ENCODE data around the gene GPRASP1.
"Not testable (repeated sequence)": the region's sequence is repeated elsewhere in the genome, so short reads cannot be mapped to it uniquely, and the experiment has no call there.

The GPRASP1 gene

DNA sequence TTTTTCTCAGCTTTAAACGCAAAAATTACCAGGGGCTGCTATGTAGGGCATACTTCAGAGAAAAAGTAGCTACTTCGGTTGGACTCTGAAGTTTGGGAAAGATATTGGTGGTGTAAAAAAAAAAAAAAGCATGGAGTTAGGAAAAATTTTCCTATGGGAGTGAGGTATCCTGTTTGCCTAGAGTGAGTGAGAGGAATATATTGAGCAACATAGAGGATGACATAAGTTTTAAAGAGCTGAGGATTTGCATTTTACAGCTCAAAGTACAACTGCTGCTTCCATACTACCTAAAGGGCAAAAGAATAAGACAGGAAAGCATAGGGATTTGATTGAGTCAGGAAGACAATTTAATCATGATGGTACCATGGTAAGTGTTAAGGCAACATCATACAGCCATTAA is 7.3 kb downstream of the GPRASP1 start:
- H4K20me1 ChIP-seq (ENCODE audit: insufficient read depth, low read length), result no peaks in the 10 kb centered on the region
- no peaks in the 10 kb centered on the region for H3K36me3 ChIP-seq (ENCODE audit: insufficient read depth, low read length)
- H3K4me1 ChIP-seq (ENCODE audit: insufficient read depth, low read length), result no peaks in the 10 kb centered on the region
- TF ChIP-seq EZH2 (IDR thresholded peaks at IDR 0.05; ENCODE audit: borderline replicate concordance, low read depth, low read length, severe bottlenecking), result no peak
- TF ChIP-seq, protein P1, sequence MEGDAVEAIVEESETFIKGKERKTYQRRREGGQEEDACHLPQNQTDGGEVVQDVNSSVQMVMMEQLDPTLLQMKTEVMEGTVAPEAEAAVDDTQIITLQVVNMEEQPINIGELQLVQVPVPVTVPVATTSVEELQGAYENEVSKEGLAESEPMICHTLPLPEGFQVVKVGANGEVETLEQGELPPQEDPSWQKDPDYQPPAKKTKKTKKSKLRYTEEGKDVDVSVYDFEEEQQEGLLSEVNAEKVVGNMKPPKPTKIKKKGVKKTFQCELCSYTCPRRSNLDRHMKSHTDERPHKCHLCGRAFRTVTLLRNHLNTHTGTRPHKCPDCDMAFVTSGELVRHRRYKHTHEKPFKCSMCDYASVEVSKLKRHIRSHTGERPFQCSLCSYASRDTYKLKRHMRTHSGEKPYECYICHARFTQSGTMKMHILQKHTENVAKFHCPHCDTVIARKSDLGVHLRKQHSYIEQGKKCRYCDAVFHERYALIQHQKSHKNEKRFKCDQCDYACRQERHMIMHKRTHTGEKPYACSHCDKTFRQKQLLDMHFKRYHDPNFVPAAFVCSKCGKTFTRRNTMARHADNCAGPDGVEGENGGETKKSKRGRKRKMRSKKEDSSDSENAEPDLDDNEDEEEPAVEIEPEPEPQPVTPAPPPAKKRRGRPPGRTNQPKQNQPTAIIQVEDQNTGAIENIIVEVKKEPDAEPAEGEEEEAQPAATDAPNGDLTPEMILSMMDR (IDR thresholded peaks at IDR 0.05; ENCODE audit: borderline replicate concordance, extremely low read depth, low read length, poor library complexity, severe bottlenecking), result no peak
- ATAC-seq (ENCODE audit: insufficient read depth, low read depth) (no peak), DNase-seq (no peak)
- no peak overlapping the region for H3K27ac ChIP-seq (ENCODE audit: low read length)
- no peak overlapping the region for H2AFZ ChIP-seq (ENCODE audit: low read depth, low read length)
- no peaks in the 10 kb centered on the region for H3K27me3 ChIP-seq (ENCODE audit: insufficient read depth, low read length, poor library complexity)
- no peak overlapping the region for H3K4me2 ChIP-seq (ENCODE audit: insufficient read depth, low read length)
- no peaks in the 10 kb centered on the region for H3K79me2 ChIP-seq (ENCODE audit: insufficient read depth, low read length)
- no peak overlapping the region for H3K4me3 ChIP-seq (ENCODE audit: low read depth in 1 of 2, low read length in 2 of 2)
- no peaks in the 10 kb centered on the region for H3K9me3 ChIP-seq (ENCODE audit: insufficient read depth, low read length, severe bottlenecking)
- no peak overlapping the region for H3K9ac ChIP-seq (ENCODE audit: low read depth, low read length)

DNA sequence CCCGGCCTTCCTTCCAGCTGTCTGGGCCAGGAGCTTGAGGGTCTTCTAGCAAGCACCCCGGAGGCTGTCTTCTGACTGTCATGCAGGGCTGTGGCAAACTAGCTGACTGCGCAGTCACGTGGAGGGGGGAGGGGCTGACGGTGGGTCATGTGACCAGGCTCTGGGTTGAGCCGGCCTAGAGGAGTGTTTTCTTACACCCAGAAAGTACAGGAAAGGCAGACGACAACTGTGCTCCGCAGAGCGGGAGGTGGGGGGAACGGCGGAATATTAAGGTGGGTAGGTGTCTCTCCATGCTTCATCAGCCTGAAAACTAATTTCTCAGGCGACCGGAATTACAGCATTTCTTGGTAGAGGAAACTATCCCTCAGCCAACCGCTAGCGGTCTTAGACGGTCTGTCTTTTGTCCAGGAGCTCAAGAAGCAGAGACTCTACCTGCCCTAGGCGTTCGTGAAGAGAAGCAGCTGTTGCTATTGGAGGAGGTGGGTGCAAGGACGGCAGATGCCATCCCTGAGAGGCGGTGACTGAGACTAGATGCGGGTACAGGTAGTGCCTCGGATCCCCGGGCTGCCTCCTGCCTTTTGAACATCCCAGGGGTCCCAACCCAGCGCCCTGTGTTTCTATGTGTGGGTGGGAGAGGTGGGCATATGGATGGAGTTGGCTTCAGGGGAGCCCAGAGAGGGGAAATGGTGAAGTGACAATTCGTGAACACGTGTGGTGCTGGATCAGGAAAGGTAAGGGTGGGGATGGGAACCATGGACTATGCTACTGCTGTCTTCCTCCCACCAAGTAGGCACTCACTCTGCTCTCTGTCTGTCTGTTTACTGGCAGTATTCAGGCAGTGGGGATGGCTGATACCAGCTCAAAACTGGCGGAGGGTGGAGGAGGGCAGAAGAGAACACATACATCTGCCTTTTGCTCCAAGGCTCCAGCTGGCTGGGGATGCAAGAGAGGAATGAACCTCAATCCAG is 8.8 kb downstream of the GPRASP1 start:
- no peak overlapping the region for H3K27ac ChIP-seq (ENCODE audit: low read length)
- no peaks in the 10 kb centered on the region for H3K4me1 ChIP-seq (ENCODE audit: insufficient read depth, low read length)
- DNase-seq (no peak), ATAC-seq (ENCODE audit: insufficient read depth, low read depth) (no peak)
- no peak overlapping the region for H3K9ac ChIP-seq (ENCODE audit: low read depth, low read length)
- H2AFZ ChIP-seq (ENCODE audit: low read depth, low read length), result no peak overlapping the region
- no peak overlapping the region for H3K4me2 ChIP-seq (ENCODE audit: insufficient read depth, low read length)
- TF ChIP-seq, protein P1 (IDR thresholded peaks at IDR 0.05; ENCODE audit: borderline replicate concordance, extremely low read depth, low read length, poor library complexity, severe bottlenecking), result no peak
- no peak for TF ChIP-seq EZH2 (IDR thresholded peaks at IDR 0.05; ENCODE audit: borderline replicate concordance, low read depth, low read length, severe bottlenecking)
- no peaks in the 10 kb centered on the region for H3K79me2 ChIP-seq (ENCODE audit: insufficient read depth, low read length)
- H3K4me3 ChIP-seq (ENCODE audit: low read depth in 1 of 2, low read length in 2 of 2), result no peak overlapping the region
- no peaks in the 10 kb centered on the region for H3K9me3 ChIP-seq (ENCODE audit: insufficient read depth, low read length, severe bottlenecking)
- H3K27me3 ChIP-seq (ENCODE audit: insufficient read depth, low read length, poor library complexity), result no peaks in the 10 kb centered on the region
- no peaks in the 10 kb centered on the region for H4K20me1 ChIP-seq (ENCODE audit: insufficient read depth, low read length)
- no peaks in the 10 kb centered on the region for H3K36me3 ChIP-seq (ENCODE audit: insufficient read depth, low read length)

DNA sequence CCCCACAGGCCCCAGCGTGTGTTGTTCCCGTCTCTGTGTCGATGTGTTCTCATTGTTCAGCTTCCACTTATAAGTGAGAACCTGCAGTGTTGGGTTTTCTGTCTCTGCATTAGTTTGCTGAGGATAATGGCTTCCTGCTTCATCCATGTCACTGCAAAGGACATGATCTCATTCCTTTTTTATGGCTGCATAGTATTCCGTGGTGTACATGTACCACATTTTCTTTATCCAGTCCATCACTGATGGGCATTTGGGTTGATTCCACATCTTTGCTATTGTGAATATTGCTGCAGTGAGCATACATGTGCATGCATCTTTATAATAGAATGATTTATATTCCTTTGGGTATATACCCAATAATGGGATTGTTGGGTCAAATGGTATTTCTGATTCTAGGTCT is 12.5 kb downstream of the GPRASP1 start:
- H4K20me1 ChIP-seq (ENCODE audit: insufficient read depth, low read length); H3K9ac ChIP-seq (ENCODE audit: low read depth, low read length); H2AFZ ChIP-seq (ENCODE audit: low read depth, low read length); ATAC-seq (ENCODE audit: insufficient read depth, low read depth); H3K27me3 ChIP-seq (ENCODE audit: insufficient read depth, low read length, poor library complexity); H3K4me2 ChIP-seq (ENCODE audit: insufficient read depth, low read length); H3K36me3 ChIP-seq (ENCODE audit: insufficient read depth, low read length); H3K27ac ChIP-seq (ENCODE audit: low read length); DNase-seq; H3K79me2 ChIP-seq (ENCODE audit: insufficient read depth, low read length); H3K9me3 ChIP-seq (ENCODE audit: insufficient read depth, low read length, severe bottlenecking); H3K4me1 ChIP-seq (ENCODE audit: insufficient read depth, low read length); H3K4me3 ChIP-seq (ENCODE audit: low read depth in 1 of 2, low read length in 2 of 2): not testable (repeated sequence)

DNA sequence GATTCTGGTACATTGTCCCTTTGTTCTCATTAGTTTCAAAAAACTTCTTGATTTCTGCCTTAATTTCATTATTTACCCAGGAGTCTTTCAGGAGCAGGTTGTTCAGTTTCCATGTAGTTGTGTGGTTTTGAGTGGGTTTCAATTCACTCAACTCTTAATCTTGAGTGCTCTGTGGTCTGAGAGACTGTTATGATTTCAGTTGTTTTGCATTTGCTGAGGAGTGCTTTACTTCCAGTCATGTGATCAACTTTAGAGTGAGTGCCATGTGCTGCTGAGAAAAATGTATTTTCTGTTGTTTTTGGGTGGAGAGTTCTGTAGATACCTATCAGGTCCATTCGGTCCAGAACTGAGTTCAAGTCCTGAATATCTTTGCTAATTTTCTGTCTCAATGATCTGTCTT is 15.8 kb downstream of the GPRASP1 start:
- not testable (repeated sequence) for H3K36me3 ChIP-seq (ENCODE audit: insufficient read depth, low read length); H3K79me2 ChIP-seq (ENCODE audit: insufficient read depth, low read length); H2AFZ ChIP-seq (ENCODE audit: low read depth, low read length); H3K4me1 ChIP-seq (ENCODE audit: insufficient read depth, low read length); H3K9me3 ChIP-seq (ENCODE audit: insufficient read depth, low read length, severe bottlenecking); ATAC-seq (ENCODE audit: insufficient read depth, low read depth); H3K9ac ChIP-seq (ENCODE audit: low read depth, low read length); H4K20me1 ChIP-seq (ENCODE audit: insufficient read depth, low read length); DNase-seq; H3K27ac ChIP-seq (ENCODE audit: low read length); H3K4me3 ChIP-seq (ENCODE audit: low read depth in 1 of 2, low read length in 2 of 2); H3K27me3 ChIP-seq (ENCODE audit: insufficient read depth, low read length, poor library complexity); H3K4me2 ChIP-seq (ENCODE audit: insufficient read depth, low read length)
